Common myeloid progenitor, CD34-positive (primary cell): ENCODE measurements around the gene PDE7B.
A peak's percentile ranks its signal among the peaks of the same experiment; 100 is the strongest.
"Not testable (repeated sequence)": the region's sequence is repeated elsewhere in the genome, so short reads cannot be mapped to it uniquely, and the experiment has no call there.

Experiments
- CTCF ChIA-PET: fragments of 350-600 bp; sonication (Branson Sonifier 250); formaldehyde crosslinking; loops from one replicate; lab custom pipeline; 2021; ENCODE audit warnings: antibody characterized with exemption; lab: Charles Lee
- POLR2A ChIA-PET: fragments of 350-600 bp; sonication (Branson Sonifier 250); formaldehyde crosslinking; loops from one replicate; lab custom pipeline; 2021; ENCODE audit warnings: antibody characterized with exemption; lab: Charles Lee
- DNase-seq, 3 donors: peaks; one replicate each; pipeline versions ENCODE4 v3.0.0 to v3.0.0-alpha.2; 2013
- H3K27ac ChIP-seq, 2 experiments: 1 replicate in 1 of 2; 2 replicates in 1 of 2; pipeline ENCODE4 v1.7.0; 2013; ENCODE audit warnings: inconsistent platforms in 2 of 2, low read length in 2 of 2, mild to moderate bottlenecking in 2 of 2, low read depth in 1 of 2, moderate library complexity in 1 of 2; ENCODE audit not compliant: severe bottlenecking in 2 of 2, insufficient read depth in 1 of 2, poor library complexity in 1 of 2
- H3K27me3 ChIP-seq, 5 experiments: replicated peaks in 2 of 5; 1 replicate in 3 of 5; 2 replicates in 2 of 5; pipeline versions ENCODE4 v1.6.1 to v1.7.0; 2013; ENCODE audit warnings: low read length in 4 of 5, mild to moderate bottlenecking in 2 of 5, moderate library complexity in 2 of 5, inconsistent platforms in 1 of 5; ENCODE audit not compliant: insufficient read depth in 5 of 5, control insufficient read depth in 4 of 5
- H3K36me3 ChIP-seq, 4 experiments: 1 replicate in 2 of 4; 2 replicates in 2 of 4; pipeline versions ENCODE4 v1.6.1 to v1.7.0; 2013; ENCODE audit warnings: low read length in 3 of 4, control low read depth in 1 of 4, mild to moderate bottlenecking in 1 of 4; ENCODE audit not compliant: control insufficient read depth in 4 of 4, insufficient read depth in 4 of 4
- H3K4me1 ChIP-seq, 4 experiments: 1 replicate in 3 of 4; 2 replicates in 1 of 4; pipeline versions ENCODE4 v1.6.1 to v1.7.1; 2013; ENCODE audit warnings: low read length in 3 of 4, mild to moderate bottlenecking in 3 of 4, control low read depth in 1 of 4, inconsistent platforms in 1 of 4, moderate library complexity in 1 of 4; ENCODE audit not compliant: control insufficient read depth in 4 of 4, insufficient read depth in 4 of 4; ENCODE audit errors: control extremely low read depth in 1 of 4
- H3K4me3 ChIP-seq, 7 experiments: 1 replicate in 4 of 7; 2 replicates in 3 of 7; pipeline versions ENCODE4 v1.5.1 to v1.7.0; 2013; ENCODE audit warnings: mild to moderate bottlenecking in 7 of 7, low read length in 6 of 7, moderate library complexity in 6 of 7, inconsistent platforms in 2 of 7, low read depth in 2 of 7, control low read depth in 1 of 7; ENCODE audit not compliant: insufficient read depth in 4 of 7, control insufficient read depth in 1 of 7; ENCODE audit errors: extremely low read depth in 1 of 7
- H3K9me3 ChIP-seq, 5 experiments: 1 replicate in 4 of 5; 2 replicates in 1 of 5; pipeline versions ENCODE4 v1.6.1 to v1.7.1; 2013; ENCODE audit warnings: low read length in 4 of 5, mild to moderate bottlenecking in 2 of 5, inconsistent platforms in 1 of 5, low read depth in 1 of 5, moderate library complexity in 1 of 5; ENCODE audit not compliant: control insufficient read depth in 4 of 5, insufficient read depth in 2 of 5; ENCODE audit errors: control extremely low read depth in 1 of 5
- WGBS: methylation state at CpG from one replicate; pipeline ENCODE4 v1.1.5; 2013; ENCODE audit not compliant: insufficient coverage; 5-methylcytosine and 5-hydroxymethylcytosine counted together

PDE7B gene

DNA sequence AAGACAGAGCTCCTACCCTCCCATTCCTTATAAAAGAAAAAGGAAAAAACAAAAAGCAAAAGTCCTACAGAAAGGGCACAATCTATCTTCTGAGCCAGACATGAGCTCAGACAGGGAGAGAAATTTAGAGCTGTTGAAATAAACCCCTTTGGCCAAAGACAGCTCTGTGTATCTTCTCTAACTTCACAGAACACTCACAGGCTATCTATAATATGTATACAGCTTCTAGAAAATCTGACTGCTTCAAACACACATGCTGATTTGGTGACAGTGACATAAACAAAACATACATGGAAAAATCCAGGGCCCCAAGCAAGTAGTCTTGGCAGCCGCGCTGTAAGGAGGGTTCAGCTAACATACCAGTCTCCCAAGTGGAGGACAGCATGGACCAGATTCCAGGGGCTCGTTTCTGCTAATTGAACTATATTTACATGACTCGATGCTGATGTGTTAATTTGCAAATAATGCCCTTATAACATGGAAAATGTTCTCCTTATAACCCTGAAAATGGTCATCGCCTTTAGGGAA lies 361.6 kb downstream of the PDE7B start:
- Histone ChIP-seq H3K27me3 (no peaks in the 10 kb centered on the region), H3K36me3 (no peaks in the 10 kb centered on the region), H3K4me1 (no peaks in the 10 kb centered on the region), H3K4me3 (no peak overlapping the region), H3K9me3 (no peaks in the 10 kb centered on the region), H3K27ac (no peak overlapping the region)
- 97% methylated on average over 5 of the region's 5 CpGs for WGBS
- CTCF ChIA-PET, result no interaction called here
- no peak for DNase-seq
- POLR2A ChIA-PET, result no interaction called here

DNA sequence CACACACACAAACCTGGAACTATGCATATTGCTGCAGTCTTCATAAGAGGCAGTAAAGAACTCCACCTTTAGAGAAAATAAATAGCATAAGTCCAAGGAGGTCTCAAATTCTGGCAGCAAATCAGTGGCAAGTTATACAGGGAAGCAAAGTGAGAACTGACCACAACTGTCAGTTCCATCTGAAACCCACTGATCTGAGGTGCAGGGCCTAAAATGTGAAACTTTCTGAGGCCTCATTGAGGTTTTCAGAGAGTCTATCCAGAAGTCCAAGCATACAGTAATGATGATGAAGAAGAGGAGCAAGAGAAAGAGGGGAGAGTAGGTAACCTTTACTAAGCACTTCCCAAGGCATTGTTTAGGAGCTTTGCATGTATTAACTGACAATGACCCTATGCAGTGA lies 362.4 kb downstream of the PDE7B start:
- Histone ChIP-seq H3K4me1 (no peaks in the 10 kb centered on the region), H3K27ac (no peak overlapping the region), H3K27me3 (no peaks in the 10 kb centered on the region), H3K9me3 (no peaks in the 10 kb centered on the region), H3K4me3 (no peak overlapping the region), H3K36me3 (no peaks in the 10 kb centered on the region)
- no peak for DNase-seq
- ChIA-PET POLR2A (no interaction called here), CTCF (no interaction called here)

DNA sequence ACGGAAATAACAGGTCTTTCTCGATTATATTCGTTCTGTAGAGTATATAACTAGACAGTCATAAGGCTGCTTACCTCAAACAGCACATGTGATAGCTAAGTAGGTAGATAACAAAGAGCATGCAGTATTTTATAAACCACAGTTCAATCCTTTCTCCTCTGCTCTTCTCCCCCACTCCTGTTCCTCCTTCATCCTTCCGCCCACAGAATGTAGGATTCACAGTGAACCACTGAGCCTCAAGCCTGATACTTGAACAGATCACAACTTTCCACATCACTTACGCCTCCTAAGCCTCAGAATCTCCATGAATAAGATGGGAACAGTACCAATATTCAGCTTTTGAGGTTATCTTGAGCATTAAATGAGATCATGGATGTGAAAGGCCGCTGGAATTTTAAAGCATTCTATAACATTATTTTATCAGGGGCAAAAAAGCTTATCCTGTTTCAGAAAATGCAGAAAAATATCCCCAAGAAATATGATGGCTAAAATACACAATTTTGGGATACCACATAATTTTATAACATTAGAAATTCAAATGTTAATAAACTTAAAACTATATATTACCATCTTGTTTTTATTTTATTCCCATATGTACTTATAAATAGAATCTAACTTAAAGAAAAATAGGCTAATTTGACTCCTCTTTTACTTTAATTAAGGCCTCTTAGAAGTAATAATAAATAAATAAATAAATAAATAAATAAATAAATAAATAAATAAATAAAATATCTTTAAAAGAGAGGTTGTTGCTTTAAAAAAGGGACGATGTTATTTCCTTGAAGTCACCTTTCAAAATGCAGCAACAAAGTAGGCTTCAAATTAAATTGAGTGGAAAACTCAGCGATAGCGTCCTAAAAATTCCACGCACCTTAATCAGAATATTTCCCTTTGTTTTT lies 365.3 kb downstream of the PDE7B start:
- Histone ChIP-seq H3K4me3 (no peak overlapping the region), H3K27me3 (no peaks in the 10 kb centered on the region), H3K27ac (no peak overlapping the region), H3K9me3 (peaks cover 0 to 2% (median 0%) of the 10 kb centered on the region in 5 experiments), H3K36me3 (no peaks in the 10 kb centered on the region), H3K4me1 (no peaks in the 10 kb centered on the region)
- POLR2A ChIA-PET, result no interaction called here
- no CpG with 5 or more reads among the region's 10 CpGs for WGBS
- CTCF ChIA-PET, result interaction anchor here (1.8 to 2.2 kb wide), 2 partner anchors 9 to 12 kb away, joined by 5 to 8 read pairs; no protein-coding TSS in a partner anchor
- no peak for DNase-seq

DNA sequence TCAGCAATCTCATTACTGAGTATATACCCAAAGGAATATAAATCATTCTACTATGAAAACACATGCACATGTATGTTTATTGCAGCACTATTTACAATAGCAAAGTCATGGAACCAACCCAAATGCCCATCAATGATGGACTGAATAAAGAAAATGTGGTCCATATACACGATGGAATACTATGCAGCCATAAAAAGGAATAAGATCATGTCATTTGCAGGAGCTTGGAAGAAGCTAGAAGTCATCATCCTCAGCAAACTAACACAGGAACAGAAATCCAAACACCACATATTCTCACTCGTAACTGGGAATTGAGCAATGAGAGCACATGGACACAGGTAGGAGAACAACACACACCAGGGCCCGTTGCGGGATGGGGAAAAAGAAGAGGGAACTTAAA lies 373.5 kb downstream of the PDE7B start:
- H3K27ac ChIP-seq, H3K4me3 ChIP-seq, H3K36me3 ChIP-seq, H3K9me3 ChIP-seq, POLR2A ChIA-PET, H3K27me3 ChIP-seq, DNase-seq: not testable (repeated sequence)
- 100% methylated on average over 1 of the region's 4 CpGs for WGBS
- CTCF ChIA-PET, result interaction anchor here (0.9 kb wide), 1 partner anchor 698 kb away, joined by 3 read pairs; no protein-coding TSS in a partner anchor
- H3K4me1 ChIP-seq, result peaks cover 2 to 16% (median 6%) of the 10 kb centered on the region in 4 experiments

DNA sequence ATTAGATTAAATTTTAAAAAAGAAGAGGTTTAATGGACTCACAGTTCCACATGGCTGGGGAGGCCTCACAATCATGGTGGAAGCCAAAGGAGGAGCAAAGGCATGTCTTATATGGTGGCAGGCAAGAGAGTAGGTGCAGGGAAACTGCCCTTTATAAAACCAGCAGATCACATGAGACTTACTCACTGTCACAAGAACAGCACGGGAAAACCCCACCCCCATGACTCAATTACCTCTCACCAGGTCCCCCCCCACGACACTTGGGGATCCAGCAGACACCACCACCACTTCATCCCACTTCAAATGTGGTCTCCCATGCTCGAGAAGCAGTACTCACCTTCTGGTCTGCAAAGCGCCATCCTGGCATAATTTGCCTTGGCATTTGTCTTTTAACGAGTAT lies 374.0 kb downstream of the PDE7B start:
- Histone ChIP-seq H3K4me3 (no peak overlapping the region), H3K9me3 (no peaks in the 10 kb centered on the region), H3K27me3 (no peaks in the 10 kb centered on the region), H3K27ac (no peak overlapping the region), H3K4me1 (peaks cover 2 to 16% (median 6%) of the 10 kb centered on the region in 4 experiments), H3K36me3 (peaks cover 0 to 2% (median under 1%) of the 10 kb centered on the region in 4 experiments)
- ChIA-PET POLR2A (no interaction called here), CTCF (interaction anchor here (1.1 to 3.0 kb wide), 16 partner anchors 9 to 775 kb away, joined by 3 to 25 read pairs (median 7); partner anchors contain the start of gene AHI1)
- peak in 1 of 3 donors; percentile 7 for DNase-seq
- no CpG with 5 or more reads among the region's 5 CpGs for WGBS

DNA sequence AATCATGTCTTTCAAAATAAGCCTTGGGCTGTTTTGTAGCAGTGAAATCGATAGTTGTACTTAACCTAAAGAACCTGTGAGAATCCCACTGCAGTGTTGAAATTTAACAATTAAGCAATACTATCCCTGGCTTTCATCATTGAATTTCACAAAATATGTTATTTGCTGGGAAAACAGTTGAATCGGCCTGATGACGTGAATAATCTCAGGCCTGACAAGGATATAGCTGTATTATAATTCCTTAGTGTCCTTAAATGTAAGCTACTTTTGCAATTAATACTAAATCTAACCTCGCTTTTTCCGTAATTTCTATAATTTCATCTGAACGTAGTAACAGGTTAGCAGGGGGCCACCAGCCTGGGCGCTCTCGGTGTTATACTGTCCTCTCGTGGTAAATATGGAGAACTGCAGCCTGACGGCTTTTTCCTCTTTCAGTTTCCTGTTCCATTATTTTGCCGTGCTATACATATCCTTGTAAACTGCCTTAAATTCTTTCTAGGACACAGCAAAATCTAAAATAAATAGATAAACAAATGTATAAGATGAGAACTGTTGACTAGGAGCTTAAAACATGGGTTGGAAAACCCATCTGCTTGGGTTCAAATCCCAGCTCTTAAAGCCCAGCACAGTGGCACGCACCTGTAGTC lies 374.6 kb downstream of the PDE7B start:
- H3K36me3 ChIP-seq, result peaks cover 0 to 9% (median 3%) of the 10 kb centered on the region in 4 experiments
- H3K27me3 ChIP-seq, result no peaks in the 10 kb centered on the region
- peak overlapping the region in 4 of 7 experiments; percentile 39 to 70 (median 40) for H3K4me3 ChIP-seq
- WGBS, result 28% methylated on average over 6 of the region's 12 CpGs
- H3K27ac ChIP-seq, result peak overlapping the region in 1 of 2 experiments; percentile 56
- POLR2A ChIA-PET, result no interaction called here
- peaks cover 2 to 16% (median 6%) of the 10 kb centered on the region in 4 experiments for H3K4me1 ChIP-seq
- peak; percentile 52 to 79 (median 74) for DNase-seq
- CTCF ChIA-PET, result interaction anchor here (0.6 to 3.0 kb wide), 41 partner anchors 10 to 776 kb away, joined by 3 to 25 read pairs (median 4); partner anchors contain the start of gene AHI1
- H3K9me3 ChIP-seq, result no peaks in the 10 kb centered on the region
